Neural progenitor cell (in vitro differentiated cells): ENCODE results near the gene KDSR.

Experiments used
- EZH2 ChIP-seq: fragments of 200-600 bp; sonication (generic); IDR thresholded peaks from 2 replicates; pipeline ENCODE4 v1.6.1; 2017; ENCODE audit warnings: antibody characterized with exemption, mild to moderate bottlenecking, moderate library complexity
- EZH2phosphoT487 ChIP-seq: fragments of 200-600 bp; sonication (generic); IDR thresholded peaks from 2 replicates; pipeline ENCODE4 v1.6.1; 2017; ENCODE audit warnings: antibody characterized with exemption
- TF ChIP-seq, protein P1 (sequence below): fragments of 200-600 bp; sonication (generic); IDR thresholded peaks from 2 replicates; pipeline ENCODE4 v1.5.1; 2017; ENCODE audit warnings: antibody characterized with exemption, mild to moderate bottlenecking

- TF ChIP-seq, protein P1, sequence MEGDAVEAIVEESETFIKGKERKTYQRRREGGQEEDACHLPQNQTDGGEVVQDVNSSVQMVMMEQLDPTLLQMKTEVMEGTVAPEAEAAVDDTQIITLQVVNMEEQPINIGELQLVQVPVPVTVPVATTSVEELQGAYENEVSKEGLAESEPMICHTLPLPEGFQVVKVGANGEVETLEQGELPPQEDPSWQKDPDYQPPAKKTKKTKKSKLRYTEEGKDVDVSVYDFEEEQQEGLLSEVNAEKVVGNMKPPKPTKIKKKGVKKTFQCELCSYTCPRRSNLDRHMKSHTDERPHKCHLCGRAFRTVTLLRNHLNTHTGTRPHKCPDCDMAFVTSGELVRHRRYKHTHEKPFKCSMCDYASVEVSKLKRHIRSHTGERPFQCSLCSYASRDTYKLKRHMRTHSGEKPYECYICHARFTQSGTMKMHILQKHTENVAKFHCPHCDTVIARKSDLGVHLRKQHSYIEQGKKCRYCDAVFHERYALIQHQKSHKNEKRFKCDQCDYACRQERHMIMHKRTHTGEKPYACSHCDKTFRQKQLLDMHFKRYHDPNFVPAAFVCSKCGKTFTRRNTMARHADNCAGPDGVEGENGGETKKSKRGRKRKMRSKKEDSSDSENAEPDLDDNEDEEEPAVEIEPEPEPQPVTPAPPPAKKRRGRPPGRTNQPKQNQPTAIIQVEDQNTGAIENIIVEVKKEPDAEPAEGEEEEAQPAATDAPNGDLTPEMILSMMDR: no peak
- TF ChIP-seq EZH2phosphoT487 (no peak), EZH2 (no peak)
These were observed 573 bp downstream of the KDSR start for GRCh38 chr18:63366213-63367052.
